Hematopoietic multipotent progenitor cell treated with erythropoietin and hydrocortisone succinate and interleukin-3 and kit ligand, for 8 days (in vitro differentiated cells): ENCODE results near the gene PLEKHG4B.

Experiments
- DNase-seq: peaks from one replicate; pipeline ENCODE4 v3.0.0-alpha.2; 2015

The PLEKHG4B gene

GRCh38 chr5:76358-77169, 15.4 kb upstream of the PLEKHG4B start:
- DNase-seq = no peak

- no peak for DNase-seq
Measured at GRCh38 chr5:77170-77501, 14.8 kb upstream of the PLEKHG4B start.

GRCh38 chr5:77546-77945, 14.4 kb upstream of the PLEKHG4B start:
- DNase-seq = no peak

DNA sequence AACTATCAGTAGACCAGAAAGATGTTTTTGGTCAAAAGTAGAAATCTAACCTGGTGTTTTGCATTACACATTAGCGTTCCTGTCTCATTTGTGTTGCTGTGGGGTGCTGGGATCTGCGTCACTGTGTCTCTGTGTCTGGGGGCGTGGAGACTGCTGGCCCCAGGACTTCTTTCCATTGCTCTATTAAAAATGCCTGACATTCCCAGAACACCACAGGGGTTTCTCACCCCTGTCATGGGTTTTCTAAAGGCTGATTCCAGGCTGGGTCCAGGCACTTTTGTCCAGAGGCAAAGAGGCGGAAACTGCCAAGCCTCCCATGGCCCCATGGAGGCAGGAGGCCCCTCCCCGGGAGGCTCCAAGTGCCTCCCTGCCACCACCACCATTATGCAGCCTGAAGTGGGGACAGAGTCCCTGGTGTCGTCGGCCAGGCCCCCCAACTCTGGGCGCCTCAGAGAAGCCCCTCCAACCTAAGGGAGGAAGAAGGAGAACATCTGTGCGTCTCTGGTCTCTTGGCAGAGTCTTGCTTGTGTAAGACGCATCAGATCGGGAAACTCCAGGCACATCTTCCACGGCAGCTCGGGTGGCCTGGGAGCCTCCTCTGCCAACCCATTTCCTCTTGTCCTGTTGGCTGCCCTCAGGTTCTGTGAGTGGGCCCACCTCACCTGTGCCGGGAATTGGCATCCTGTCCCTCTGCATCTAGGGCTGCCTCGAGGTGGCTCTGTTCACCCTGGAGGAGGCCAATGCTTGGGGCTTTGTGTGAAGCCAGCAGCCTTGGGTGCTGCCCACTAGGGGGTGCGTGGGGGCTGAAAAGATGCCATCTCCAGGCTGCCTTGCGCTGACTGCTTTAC, 13.8 kb upstream of the PLEKHG4B start:
- DNase-seq = peak; percentile 40

DNA sequence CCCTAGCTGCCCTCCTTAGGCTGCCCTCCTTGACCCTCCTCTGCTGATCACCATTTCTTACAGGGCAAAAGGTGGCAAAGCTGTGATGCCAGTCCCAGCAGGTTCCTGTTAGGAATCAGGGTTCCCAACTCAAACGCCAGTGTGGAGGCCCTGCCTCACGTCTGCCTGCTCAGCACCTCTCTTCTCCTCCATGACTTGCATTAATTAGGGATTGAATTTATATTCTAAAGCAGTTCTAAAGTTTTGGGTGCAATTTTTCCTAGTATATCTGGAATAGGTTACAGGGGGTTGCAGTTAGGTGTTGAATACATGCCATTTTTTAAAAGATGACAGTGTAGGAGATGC, 13.2 kb upstream of the PLEKHG4B start:
- no peak for DNase-seq

GRCh38 chr5:79263-79662, 12.7 kb upstream of the PLEKHG4B start:
- DNase-seq = no peak

DNA sequence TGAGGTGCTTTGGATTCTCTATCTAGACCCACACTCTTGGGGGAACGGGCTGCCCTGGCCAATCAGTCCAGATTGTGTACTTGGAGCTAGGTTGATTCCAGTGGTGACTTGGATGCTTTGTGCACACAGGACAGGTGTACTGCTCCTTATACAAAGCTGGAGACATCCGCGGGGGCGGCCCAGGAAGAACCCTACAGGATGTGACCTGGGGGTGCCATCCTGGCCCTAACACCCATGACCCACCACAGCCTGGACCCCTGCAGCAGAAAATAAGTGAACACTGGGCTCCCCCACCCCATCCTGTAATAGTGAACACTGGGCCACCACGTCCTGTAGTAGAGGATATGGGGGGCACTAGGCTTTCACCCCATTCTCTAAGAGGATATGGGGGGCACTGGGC, 12.1 kb upstream of the PLEKHG4B start:
- DNase-seq = no peak

DNA sequence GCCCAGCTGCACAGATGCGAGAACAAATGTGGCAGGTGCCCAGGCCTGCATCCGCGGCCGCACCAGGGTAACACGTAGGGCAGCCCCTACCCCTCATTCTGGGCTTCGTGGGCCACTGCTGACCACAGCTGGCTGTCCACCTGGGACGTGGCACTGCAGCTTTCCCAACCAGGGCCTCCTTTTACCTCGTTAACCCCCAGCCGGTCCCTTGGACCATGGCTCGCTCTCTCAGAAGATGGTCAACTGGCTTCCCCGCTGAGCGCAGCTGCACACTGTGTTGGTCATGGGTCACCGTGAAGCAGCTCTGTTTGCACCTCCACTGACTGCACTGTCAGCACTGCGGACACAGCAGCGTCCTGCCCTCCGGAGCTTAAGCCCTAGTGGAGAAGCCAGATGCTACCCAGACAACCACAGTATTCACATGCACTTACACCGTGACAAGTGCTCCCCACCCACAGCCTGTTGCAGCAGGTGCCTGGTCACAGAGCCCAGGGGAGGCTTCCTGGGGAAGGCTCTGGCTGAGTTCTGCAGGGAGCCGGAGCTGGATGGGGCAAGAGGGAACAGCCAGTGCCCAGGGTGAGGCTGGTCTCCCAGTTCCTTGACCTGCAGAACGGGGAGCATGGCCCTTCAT, 10.5 kb upstream of the PLEKHG4B start:
- DNase-seq = no peak

- no peak for DNase-seq
Measured at GRCh38 chr5:82097-82496, 9.9 kb upstream of the PLEKHG4B start.

- no peak for DNase-seq
Measured at GRCh38 chr5:82570-82969, 9.4 kb upstream of the PLEKHG4B start.

DNA sequence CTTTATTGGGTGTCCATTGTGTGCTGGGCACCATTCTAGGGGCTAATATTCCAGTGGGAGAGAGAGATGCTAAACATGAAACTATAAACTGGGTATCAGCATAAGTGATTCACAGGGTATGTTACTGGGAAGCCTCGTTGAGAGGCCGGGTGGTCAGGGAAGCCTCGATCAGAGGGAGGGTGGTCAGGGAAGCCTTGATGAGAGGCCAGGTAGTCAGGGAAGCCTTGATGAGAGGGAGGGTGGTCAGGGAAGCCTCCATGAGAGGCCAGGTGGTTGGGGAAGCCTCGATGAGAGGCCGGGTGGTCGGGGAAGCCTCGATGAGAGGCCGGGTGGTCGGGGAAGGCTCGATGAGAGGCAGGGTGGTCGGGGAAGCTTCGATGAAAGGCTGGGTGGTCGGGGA, 8.9 kb upstream of the PLEKHG4B start:
- DNase-seq = no peak

DNA sequence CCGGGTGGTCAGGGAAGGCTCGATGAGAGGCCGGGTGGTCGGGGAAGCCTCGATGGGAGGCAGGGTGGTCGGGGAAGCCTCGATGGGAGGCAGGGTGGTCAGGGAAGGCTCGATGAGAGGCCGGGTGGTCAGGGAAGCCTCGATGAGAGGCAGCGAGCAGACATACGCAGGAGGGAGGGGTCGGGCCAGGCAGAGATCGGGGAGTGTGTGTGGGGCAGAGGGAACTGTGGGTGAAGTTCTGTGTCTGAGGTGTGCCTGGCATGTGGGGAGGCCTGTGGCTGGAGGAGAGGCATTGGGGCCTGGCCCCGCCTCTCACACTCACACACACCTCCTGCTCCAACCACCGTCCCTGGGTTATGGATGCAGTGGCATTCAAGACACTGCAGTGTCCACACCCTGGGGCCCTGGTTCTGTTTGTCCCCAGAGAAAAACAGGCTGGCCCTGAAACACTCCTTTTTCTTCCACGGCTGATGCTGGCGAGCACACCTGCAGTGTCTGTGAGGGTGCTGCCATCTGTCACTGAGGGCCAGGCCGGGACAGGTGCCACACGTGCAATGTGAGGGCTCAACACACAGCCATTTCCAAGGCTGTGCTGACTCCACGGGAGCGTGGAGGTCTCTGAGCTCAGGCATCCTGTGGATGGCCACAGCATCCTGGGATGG, 6.5 kb upstream of the PLEKHG4B start:
- DNase-seq = no peak

DNA sequence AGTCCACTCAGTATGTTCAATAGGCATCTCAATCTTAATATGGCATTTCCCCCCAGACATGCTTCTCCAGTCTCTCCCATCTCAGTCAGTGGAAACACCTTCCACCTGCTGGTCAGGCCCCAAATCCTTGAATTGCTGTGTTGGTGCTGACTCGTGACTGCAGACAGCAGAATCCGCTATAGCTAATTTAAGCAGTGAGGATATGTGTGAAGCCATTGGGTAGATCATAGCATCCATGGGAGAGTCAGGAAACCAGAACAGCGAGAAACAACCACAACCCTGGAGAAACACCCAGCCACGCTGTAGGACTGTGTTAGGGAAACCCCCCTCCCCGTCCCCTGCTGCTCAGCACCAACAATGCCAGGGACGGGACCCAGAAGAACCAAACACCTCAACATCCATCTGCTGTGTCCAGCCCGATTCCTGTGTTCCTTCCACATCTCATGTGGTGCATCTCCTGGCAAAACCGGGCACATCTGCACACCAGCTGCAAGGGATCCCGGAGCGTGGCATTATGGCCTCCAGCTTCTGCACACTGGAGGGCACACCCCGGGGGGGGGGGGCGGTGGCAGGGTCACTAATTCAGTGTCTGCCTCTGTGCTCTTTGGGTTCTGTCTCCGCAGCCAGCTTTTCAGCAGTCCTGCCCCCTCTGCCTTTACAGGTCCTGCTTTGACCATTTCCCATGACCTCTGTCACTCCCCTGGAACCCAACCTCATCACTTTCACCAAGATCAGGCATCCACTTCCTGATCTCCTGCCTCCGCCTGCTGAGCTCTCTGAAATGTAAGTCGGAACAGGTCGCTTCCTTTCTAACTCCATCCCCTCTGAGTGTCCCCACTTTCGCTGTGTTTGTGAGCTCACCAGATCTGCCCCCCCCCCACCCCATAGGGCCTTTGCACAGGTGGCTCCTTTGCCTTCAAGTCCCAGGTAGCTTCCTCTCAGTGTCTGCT, 2.4 kb upstream of the PLEKHG4B start:
- no peak for DNase-seq

- DNase-seq = no peak
Measured at GRCh38 chr5:90590-91547, 1.1 kb upstream of the PLEKHG4B start.

GRCh38 chr5:92401-93220, 643 bp downstream of the PLEKHG4B start:
- DNase-seq = no peak

- no peak for DNase-seq
Measured at GRCh38 chr5:93221-93980, 1.4 kb downstream of the PLEKHG4B start.

GRCh38 chr5:94113-94892, 2.3 kb downstream of the PLEKHG4B start:
- no peak for DNase-seq

DNA sequence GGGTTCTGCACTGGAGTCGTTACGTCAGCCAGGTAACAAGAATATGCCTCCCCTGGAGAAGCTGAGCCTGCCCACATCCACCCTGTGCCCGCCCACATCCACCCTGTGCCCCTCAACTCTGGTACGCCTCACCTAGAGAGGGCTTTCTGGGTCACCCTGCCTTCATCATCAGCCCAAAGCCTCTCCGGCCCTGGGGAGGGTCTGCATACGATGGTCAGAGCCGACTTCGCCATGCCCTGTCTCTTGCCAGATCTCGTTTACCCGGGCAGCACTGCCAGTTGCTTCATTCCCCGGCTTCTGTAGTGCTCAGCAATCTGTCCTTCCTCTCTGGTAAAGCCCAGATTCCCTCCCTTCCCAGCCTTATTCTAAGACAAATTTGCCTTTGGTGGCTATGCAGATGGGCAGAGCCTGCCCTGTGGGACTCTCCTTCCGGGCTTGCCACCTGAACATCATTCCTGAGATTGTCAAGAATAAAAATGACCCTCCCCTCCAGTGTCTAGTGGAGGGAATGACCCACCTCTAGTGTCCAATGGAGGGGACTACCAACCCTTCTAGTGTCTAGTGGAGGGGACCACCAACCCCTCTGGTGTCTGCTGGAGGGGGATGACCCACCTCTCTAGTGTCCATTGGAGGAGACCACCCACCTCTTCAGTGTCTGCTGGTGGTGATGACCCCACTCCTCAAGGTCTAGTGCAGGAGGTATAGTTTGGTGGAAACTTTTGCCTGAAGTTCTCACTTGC, 3.4 kb downstream of the PLEKHG4B start:
- DNase-seq = no peak
